ENCODE data around the gene SGPP2.

GRCh38 chr2:222561151-222561550 is 136.8 kb downstream of the SGPP2 start:
- TF ChIP-seq, protein P1, sequence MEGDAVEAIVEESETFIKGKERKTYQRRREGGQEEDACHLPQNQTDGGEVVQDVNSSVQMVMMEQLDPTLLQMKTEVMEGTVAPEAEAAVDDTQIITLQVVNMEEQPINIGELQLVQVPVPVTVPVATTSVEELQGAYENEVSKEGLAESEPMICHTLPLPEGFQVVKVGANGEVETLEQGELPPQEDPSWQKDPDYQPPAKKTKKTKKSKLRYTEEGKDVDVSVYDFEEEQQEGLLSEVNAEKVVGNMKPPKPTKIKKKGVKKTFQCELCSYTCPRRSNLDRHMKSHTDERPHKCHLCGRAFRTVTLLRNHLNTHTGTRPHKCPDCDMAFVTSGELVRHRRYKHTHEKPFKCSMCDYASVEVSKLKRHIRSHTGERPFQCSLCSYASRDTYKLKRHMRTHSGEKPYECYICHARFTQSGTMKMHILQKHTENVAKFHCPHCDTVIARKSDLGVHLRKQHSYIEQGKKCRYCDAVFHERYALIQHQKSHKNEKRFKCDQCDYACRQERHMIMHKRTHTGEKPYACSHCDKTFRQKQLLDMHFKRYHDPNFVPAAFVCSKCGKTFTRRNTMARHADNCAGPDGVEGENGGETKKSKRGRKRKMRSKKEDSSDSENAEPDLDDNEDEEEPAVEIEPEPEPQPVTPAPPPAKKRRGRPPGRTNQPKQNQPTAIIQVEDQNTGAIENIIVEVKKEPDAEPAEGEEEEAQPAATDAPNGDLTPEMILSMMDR (conservative IDR thresholded peaks at IDR 0.05; ENCODE audit: low read depth, low read length), result no peak
- TF ChIP-seq EZH2 (IDR thresholded peaks at IDR 0.05; ENCODE audit: borderline replicate concordance, low read depth, low read length, poor library complexity, severe bottlenecking), result no peak
